ENCODE results near the gene ERP44.

Gene ERP44

GRCh38 chr9:100112677-100113336 lies 14.0 kb upstream of the ERP44 start:
- in situ Hi-C loops (cut with MboI; ENCODE audit: low pct_unique_long_range_greater_than_20kb, low sequenced_read_pairs, unreplicated experiment), result no loop called here
- no peak for DNase-seq (ENCODE audit: low spot score)
- TF ChIP-seq, protein P1, sequence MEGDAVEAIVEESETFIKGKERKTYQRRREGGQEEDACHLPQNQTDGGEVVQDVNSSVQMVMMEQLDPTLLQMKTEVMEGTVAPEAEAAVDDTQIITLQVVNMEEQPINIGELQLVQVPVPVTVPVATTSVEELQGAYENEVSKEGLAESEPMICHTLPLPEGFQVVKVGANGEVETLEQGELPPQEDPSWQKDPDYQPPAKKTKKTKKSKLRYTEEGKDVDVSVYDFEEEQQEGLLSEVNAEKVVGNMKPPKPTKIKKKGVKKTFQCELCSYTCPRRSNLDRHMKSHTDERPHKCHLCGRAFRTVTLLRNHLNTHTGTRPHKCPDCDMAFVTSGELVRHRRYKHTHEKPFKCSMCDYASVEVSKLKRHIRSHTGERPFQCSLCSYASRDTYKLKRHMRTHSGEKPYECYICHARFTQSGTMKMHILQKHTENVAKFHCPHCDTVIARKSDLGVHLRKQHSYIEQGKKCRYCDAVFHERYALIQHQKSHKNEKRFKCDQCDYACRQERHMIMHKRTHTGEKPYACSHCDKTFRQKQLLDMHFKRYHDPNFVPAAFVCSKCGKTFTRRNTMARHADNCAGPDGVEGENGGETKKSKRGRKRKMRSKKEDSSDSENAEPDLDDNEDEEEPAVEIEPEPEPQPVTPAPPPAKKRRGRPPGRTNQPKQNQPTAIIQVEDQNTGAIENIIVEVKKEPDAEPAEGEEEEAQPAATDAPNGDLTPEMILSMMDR (IDR thresholded peaks at IDR 0.05; ENCODE audit: extremely low read depth, insufficient read depth, missing control alignments), result no peak

DNA sequence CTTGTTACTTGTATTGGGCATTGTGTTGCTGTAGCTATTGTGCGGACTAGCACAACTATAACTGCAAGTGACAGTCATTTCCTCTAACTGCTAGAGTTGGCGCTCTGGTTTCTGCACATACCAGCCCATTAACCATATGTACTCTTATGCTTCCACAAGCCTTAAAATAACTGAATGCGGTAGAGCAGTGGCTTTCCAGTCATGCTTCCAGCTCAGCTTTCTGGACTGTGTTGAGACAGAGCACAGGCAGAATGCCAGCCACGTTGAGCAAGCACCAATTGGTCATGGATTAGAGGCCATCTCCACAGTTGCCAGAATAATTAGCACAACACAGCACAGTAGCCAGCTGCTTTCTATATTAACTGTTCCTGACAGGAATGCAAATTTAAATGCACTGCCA lies 12.4 kb upstream of the ERP44 start:
- TF ChIP-seq, protein P1 (IDR thresholded peaks at IDR 0.05; ENCODE audit: extremely low read depth, insufficient read depth, missing control alignments), result no peak
- in situ Hi-C loops (cut with MboI; ENCODE audit: low pct_unique_long_range_greater_than_20kb, low sequenced_read_pairs, unreplicated experiment), result no loop called here
- DNase-seq (ENCODE audit: low spot score), result no peak

DNA sequence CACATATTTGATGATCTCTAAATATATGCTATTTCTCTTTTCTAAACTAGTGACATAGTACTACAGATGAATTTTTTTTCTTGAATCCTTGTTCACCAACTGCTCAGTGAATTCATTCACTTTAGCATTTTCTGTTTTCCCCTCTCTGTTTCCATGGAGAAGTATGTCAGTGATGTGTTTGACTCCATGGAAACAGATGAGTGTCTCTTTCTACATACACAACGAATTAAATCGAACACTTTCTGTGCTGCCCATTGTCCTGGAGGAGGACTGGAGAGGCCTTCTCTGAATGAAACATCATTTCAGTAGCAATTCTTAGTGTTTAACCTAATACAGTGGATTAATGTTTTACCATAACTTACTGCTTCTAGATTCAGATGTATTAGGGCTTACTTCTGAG lies 9.8 kb upstream of the ERP44 start:
- DNase-seq (ENCODE audit: low spot score), result no peak
- TF ChIP-seq, protein P1 (IDR thresholded peaks at IDR 0.05; ENCODE audit: extremely low read depth, insufficient read depth, missing control alignments), result no peak
- in situ Hi-C loops (cut with MboI; ENCODE audit: low pct_unique_long_range_greater_than_20kb, low sequenced_read_pairs, unreplicated experiment), result no loop called here

GRCh38 chr9:100106616-100107015 lies 7.8 kb upstream of the ERP44 start:
- in situ Hi-C loops (cut with MboI; ENCODE audit: low pct_unique_long_range_greater_than_20kb, low sequenced_read_pairs, unreplicated experiment), result no loop called here
- no peak for DNase-seq (ENCODE audit: low spot score)
- TF ChIP-seq, protein P1 (IDR thresholded peaks at IDR 0.05; ENCODE audit: extremely low read depth, insufficient read depth, missing control alignments), result no peak

DNA sequence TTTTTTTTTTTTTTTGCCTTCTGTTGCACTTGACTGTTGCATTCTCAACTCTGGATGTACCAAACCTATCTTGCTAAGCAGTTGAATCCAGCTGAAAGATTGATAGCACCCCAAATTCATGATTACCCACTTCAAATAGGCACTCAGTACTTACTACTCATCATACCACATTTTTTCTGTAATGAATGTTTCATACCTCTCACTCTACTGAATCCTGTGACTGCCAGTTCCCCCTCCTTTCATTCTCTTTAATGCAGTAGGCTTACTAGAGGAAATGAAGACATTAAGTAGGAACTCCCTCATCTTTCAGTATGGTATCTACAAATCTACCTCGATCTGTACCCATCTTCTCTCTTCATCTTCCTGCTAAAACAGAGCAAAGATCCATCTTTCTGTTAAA lies 7.1 kb upstream of the ERP44 start:
- in situ Hi-C loops (cut with MboI; ENCODE audit: low pct_unique_long_range_greater_than_20kb, low sequenced_read_pairs, unreplicated experiment), result no loop called here
- TF ChIP-seq, protein P1 (IDR thresholded peaks at IDR 0.05; ENCODE audit: extremely low read depth, insufficient read depth, missing control alignments), result no peak
- DNase-seq (ENCODE audit: low spot score), result no peak

DNA sequence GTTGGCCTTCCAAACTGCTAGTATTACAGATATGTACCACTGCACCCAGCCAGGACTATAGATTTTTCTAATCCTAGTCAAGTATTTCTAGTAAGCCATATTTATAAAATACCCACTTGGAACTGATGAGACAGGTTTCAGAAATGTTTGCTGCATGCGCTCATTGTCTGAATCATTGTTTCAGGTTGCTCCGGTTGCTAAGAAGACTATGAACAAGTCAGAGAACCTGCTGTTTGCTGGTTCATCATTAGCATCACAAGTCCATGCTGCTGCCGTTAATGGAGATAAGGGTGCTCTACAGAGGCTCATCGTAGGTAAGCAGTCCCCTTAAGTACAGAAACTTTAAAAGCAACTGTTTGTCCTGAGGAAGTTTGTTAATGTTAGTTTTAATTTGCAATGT lies 5.5 kb upstream of the ERP44 start:
- in situ Hi-C loops (cut with MboI; ENCODE audit: low pct_unique_long_range_greater_than_20kb, low sequenced_read_pairs, unreplicated experiment), result no loop called here
- TF ChIP-seq, protein P1 (IDR thresholded peaks at IDR 0.05; ENCODE audit: extremely low read depth, insufficient read depth, missing control alignments), result no peak
- DNase-seq (ENCODE audit: low spot score), result no peak
